AML-193 (cell line): ENCODE measurements around the gene USP2.

Experiments
- DNase-seq, 2 experiments: peaks; one replicate each; lab custom pipeline; 2025; lab: John Stamatoyannopoulos, UW

USP2 gene

GRCh38 chr11:119363081-119363850 lies 18.2 kb downstream of the USP2 start:
- DNase-seq, result no peak

- no peak for DNase-seq
Observed at GRCh38 chr11:119362741-119363080, 18.8 kb downstream of the USP2 start.

- no peak for DNase-seq
Observed at GRCh38 chr11:119361941-119362725, 19.4 kb downstream of the USP2 start.

GRCh38 chr11:119361056-119361787 lies 20.3 kb downstream of the USP2 start:
- DNase-seq, result no peak

- DNase-seq, result peak; percentile 51 to 58
Observed at GRCh38 chr11:119359365-119360214, 21.9 kb downstream of the USP2 start.

- no peak for DNase-seq
Observed at GRCh38 chr11:119357074-119357473, 24.4 kb downstream of the USP2 start.

GRCh38 chr11:119356349-119357031 lies 25.0 kb downstream of the USP2 start:
- peak; percentile 46 to 53 for DNase-seq

- DNase-seq, result no peak
Observed at GRCh38 chr11:119355091-119355843, 26.2 kb downstream of the USP2 start.

- DNase-seq, result no peak
Observed at GRCh38 chr11:119352857-119353260, 28.6 kb downstream of the USP2 start.

- DNase-seq, result no peak
Observed at GRCh38 chr11:119351232-119351631, 30.3 kb downstream of the USP2 start.

- no peak for DNase-seq
Observed at GRCh38 chr11:119350302-119350701, 31.2 kb downstream of the USP2 start.

GRCh38 chr11:119347940-119348605 lies 33.4 kb downstream of the USP2 start:
- no peak for DNase-seq

GRCh38 chr11:119347242-119347641 lies 34.2 kb downstream of the USP2 start:
- DNase-seq, result no peak

GRCh38 chr11:119346605-119347004 lies 34.9 kb downstream of the USP2 start, which contains the start of gene MFRP:
MFRP (minus strand) TSS chr11:119346705; CDS start chr11:119346513, 192 bp downstream.
- no peak for DNase-seq

- DNase-seq, result no peak
Observed at GRCh38 chr11:119345685-119346084, 35.8 kb downstream of the USP2 start.

- DNase-seq, result no peak
Observed at GRCh38 chr11:119344291-119345010, 37.0 kb downstream of the USP2 start.

- DNase-seq, result no peak
Observed at GRCh38 chr11:119343726-119344125, 37.8 kb downstream of the USP2 start.

- DNase-seq, result no peak
Observed at GRCh38 chr11:119342362-119343130, 38.9 kb downstream of the USP2 start.

GRCh38 chr11:119342023-119342300 lies 39.5 kb downstream of the USP2 start:
- no peak for DNase-seq
